Anterior cingulate cortex (tissue), 58 donors: Measurements from ENCODE around the gene DGKG.
A peak's percentile ranks its signal among the peaks of the same experiment; 100 is the strongest.

Source experiments
- DNase-seq, 58 donors: peaks; one replicate each; lab custom pipeline; 2025; lab: John Stamatoyannopoulos, UW

Gene DGKG

DNA sequence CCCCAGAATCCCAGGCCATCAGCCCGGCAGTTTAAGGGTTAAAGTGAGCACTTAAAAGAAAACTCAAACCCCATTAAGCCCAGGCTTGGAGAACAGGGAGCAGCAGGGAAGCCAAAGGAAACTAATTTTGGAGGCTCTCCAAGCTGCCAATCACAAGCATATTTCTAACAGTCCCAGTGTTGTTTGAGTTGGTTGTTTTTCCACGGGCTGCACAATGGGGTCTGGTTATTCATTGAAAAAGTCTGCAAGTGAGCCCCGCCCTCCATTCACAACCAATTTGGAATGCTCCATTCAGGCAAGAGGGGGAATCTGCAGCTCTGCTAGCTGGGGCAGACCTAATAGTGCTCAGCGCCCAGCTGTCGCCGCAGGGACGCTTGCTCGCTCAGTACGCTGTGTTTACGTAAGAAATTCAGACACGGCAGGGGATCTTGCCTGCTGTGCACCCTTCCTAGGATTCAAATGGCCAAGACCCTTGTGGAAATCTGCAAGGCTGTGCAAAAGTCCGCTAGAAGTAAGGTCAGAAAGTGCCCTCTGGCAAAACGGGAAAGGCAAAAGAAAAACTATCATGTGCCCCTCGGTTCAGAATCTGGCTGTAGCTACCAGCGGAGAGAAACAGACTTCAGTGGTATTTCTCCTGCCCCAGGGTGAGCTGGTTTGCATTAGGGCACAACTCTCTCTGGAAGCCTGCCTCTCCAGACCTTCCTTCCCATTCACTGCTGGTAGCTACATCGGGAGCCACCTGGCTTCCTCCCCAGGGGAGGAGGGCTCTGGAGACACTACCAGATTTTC, 264.2 kb downstream of the DGKG start:
- DNase-seq = peak in 57 of 58 donors; percentile 43 to 97 (median 83)

DNA sequence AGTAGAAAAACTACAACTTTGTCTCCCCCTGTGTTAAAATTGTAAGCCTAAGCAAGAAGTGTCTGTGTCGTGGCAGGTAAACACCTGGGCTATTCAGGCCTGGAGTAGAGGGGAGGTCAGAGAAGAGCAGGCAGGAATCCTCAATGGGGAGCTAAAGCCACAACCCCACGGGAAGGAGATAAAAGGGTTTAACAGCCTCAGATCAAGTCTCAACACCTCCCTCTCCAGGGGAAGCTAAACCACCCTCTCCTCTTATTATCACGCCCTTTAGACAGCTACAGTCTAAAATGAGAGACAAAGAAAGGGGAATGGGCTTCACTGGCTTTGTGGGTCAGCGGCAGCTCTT, 264.7 kb downstream of the DGKG start:
- DNase-seq = no peak
